Activated naive CD4-positive, alpha-beta T cell treated with anti-CD3 and anti-CD28 coated beads, Interleukin-2, amount 50 U/mL, for 24 hours (primary cell): ENCODE results near the gene TFDP3.

ENCODE experiments used
- H3K27ac Mint-ChIP-seq: one replicate; pipeline ENCODE4 v1.8.0; 2021; ENCODE audit warnings: mild to moderate bottlenecking, mixed read lengths
- H3K27me3 Mint-ChIP-seq: one replicate; pipeline ENCODE4 v1.8.0; 2021; ENCODE audit warnings: mixed read lengths
- H3K36me3 Mint-ChIP-seq: one replicate; pipeline ENCODE4 v1.8.0; 2021; ENCODE audit warnings: mixed read lengths
- H3K4me1 Mint-ChIP-seq: one replicate; pipeline ENCODE4 v1.8.0; 2021; ENCODE audit warnings: mixed read lengths
- H3K4me3 Mint-ChIP-seq: one replicate; pipeline ENCODE4 v1.8.0; 2021; ENCODE audit warnings: mild to moderate bottlenecking, mixed read lengths
- H3K9me3 Mint-ChIP-seq: one replicate; pipeline ENCODE4 v1.8.0; 2021; ENCODE audit warnings: mixed read lengths

TFDP3 gene

DNA sequence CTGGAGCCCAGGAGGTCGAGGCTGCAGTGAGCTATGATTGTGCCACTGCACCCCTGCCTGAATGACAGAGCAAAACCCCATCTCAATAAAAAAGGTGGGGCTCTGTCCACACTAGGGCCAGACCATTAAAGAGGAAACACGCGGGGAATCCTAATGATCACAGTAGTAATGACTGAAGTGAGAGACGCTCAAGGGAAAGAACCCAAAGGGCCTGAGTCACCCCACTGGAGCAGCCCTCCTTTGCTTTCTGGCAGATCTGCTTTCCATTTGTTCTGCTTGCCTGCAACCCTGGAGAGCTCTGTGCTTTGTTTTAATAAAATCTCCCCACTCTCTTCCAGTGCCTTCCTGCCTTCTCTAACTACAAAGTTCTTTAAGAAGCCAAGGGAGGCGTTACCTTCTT is 5.0 kb downstream of the TFDP3 start:
- Mint-ChIP-seq H3K36me3 (no peaks in the 10 kb centered on the region), H3K4me3 (no peak overlapping the region), H3K9me3 (no peaks in the 10 kb centered on the region), H3K4me1 (no peaks in the 10 kb centered on the region), H3K27me3 (no peaks in the 10 kb centered on the region), H3K27ac (no peak overlapping the region)

GRCh38 chrX:133207751-133208150 is 10.4 kb downstream of the TFDP3 start:
- Mint-ChIP-seq H3K4me3 (no peak overlapping the region), H3K9me3 (no peaks in the 10 kb centered on the region), H3K36me3 (no peaks in the 10 kb centered on the region), H3K4me1 (no peaks in the 10 kb centered on the region), H3K27ac (no peak overlapping the region), H3K27me3 (peaks cover 2% of the 10 kb centered on the region)

DNA sequence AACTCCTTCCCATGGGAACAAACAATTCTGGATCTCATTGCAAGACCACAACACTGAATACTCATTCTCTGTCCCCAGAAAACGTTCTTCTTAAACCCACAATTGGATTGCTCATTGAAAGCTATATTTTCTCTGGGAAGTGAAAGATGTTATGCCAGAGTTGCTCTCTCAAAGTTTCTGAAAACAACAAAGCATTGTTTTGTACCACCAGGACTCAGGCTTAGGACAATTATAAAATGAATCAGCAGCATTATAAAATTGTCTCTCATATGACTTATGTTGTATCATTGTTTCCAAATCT is 26.5 kb downstream of the TFDP3 start:
- Mint-ChIP-seq H3K27me3 (no peaks in the 10 kb centered on the region), H3K4me3 (no peak overlapping the region), H3K36me3 (no peaks in the 10 kb centered on the region), H3K9me3 (no peaks in the 10 kb centered on the region), H3K4me1 (no peaks in the 10 kb centered on the region), H3K27ac (no peak overlapping the region)

GRCh38 chrX:133190877-133191738 is 27.0 kb downstream of the TFDP3 start:
- no peak overlapping the region for H3K27ac Mint-ChIP-seq
- H3K36me3 Mint-ChIP-seq, result no peaks in the 10 kb centered on the region
- no peak overlapping the region for H3K4me3 Mint-ChIP-seq
- no peaks in the 10 kb centered on the region for H3K4me1 Mint-ChIP-seq
- no peaks in the 10 kb centered on the region for H3K27me3 Mint-ChIP-seq
- no peaks in the 10 kb centered on the region for H3K9me3 Mint-ChIP-seq

- no peaks in the 10 kb centered on the region for H3K27me3 Mint-ChIP-seq
- H3K4me1 Mint-ChIP-seq, result no peaks in the 10 kb centered on the region
- no peak overlapping the region for H3K27ac Mint-ChIP-seq
- no peaks in the 10 kb centered on the region for H3K36me3 Mint-ChIP-seq
- H3K4me3 Mint-ChIP-seq, result no peak overlapping the region
- H3K9me3 Mint-ChIP-seq, result no peaks in the 10 kb centered on the region
These were observed 29.0 kb downstream of the TFDP3 start for GRCh38 chrX:133189195-133189594.

DNA sequence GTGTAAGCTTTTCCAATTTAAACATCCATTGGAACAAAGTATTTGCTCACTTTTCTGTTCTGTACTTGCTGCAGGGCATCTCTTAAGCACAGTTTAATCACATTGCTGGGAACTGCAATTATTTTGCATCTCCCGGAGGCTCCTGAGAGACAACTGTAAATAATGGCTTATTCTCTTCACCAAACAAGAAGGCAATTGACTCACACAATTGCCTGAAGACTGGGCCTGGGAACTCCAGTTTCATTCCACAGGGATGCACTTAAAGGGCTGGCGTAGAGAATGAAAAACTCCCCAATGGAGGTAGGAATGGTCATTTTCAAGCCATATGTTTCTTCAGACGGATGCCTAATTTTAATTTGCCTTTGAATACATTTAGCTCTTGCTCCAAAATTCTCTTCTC is 29.5 kb downstream of the TFDP3 start:
- no peaks in the 10 kb centered on the region for H3K4me1 Mint-ChIP-seq
- H3K9me3 Mint-ChIP-seq, result no peaks in the 10 kb centered on the region
- no peaks in the 10 kb centered on the region for H3K27me3 Mint-ChIP-seq
- no peak overlapping the region for H3K4me3 Mint-ChIP-seq
- no peak overlapping the region for H3K27ac Mint-ChIP-seq
- H3K36me3 Mint-ChIP-seq, result no peaks in the 10 kb centered on the region

- Mint-ChIP-seq H3K4me1 (no peaks in the 10 kb centered on the region), H3K27ac (no peak overlapping the region), H3K36me3 (no peaks in the 10 kb centered on the region), H3K4me3 (no peak overlapping the region), H3K9me3 (no peaks in the 10 kb centered on the region), H3K27me3 (no peaks in the 10 kb centered on the region)
These were observed 32.2 kb downstream of the TFDP3 start for GRCh38 chrX:133185938-133186337.

DNA sequence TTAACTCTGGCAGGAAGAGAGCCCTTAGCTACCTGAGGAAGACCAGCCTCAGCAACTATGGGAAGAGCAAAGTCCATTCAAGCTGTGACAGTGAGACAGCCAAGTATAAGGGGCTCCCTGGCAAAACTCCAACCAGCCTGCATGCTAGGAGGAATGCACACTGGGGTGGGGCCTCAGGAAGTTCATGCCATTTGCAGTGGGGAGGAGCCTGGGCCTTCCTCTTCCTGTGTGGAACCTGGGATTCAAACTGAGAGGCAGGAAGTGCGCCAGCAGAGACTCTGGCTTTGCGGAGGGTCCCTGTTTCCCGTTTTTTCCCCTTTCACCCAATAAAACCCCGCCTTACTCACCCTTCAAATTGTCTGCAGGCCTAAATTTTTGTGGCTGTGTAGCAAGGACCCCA is 33.0 kb downstream of the TFDP3 start:
- H3K4me3 Mint-ChIP-seq, result no peak overlapping the region
- no peaks in the 10 kb centered on the region for H3K4me1 Mint-ChIP-seq
- H3K9me3 Mint-ChIP-seq, result no peaks in the 10 kb centered on the region
- no peaks in the 10 kb centered on the region for H3K36me3 Mint-ChIP-seq
- no peak overlapping the region for H3K27ac Mint-ChIP-seq
- no peaks in the 10 kb centered on the region for H3K27me3 Mint-ChIP-seq

- Mint-ChIP-seq H3K4me3 (no peak overlapping the region), H3K9me3 (no peaks in the 10 kb centered on the region), H3K4me1 (no peaks in the 10 kb centered on the region), H3K27me3 (no peaks in the 10 kb centered on the region), H3K27ac (no peak overlapping the region), H3K36me3 (no peaks in the 10 kb centered on the region)
These were observed 34.3 kb downstream of the TFDP3 start for GRCh38 chrX:133183806-133184205.

- H3K36me3 Mint-ChIP-seq, result no peaks in the 10 kb centered on the region
These were observed 38.7 kb downstream of the TFDP3 start for GRCh38 chrX:133179500-133179899.

GRCh38 chrX:133177202-133177601 is 41.0 kb downstream of the TFDP3 start:
- no peaks in the 10 kb centered on the region for H3K4me1 Mint-ChIP-seq
- H3K4me3 Mint-ChIP-seq, result no peak overlapping the region
- H3K27me3 Mint-ChIP-seq, result no peaks in the 10 kb centered on the region
- H3K36me3 Mint-ChIP-seq, result no peaks in the 10 kb centered on the region
- no peaks in the 10 kb centered on the region for H3K9me3 Mint-ChIP-seq
- no peak overlapping the region for H3K27ac Mint-ChIP-seq

More at GRCh38 chrX:133179500-133179899, 38.7 kb downstream of the TFDP3 start:
- no peak overlapping the region for H3K27ac Mint-ChIP-seq
- H3K9me3 Mint-ChIP-seq, result no peaks in the 10 kb centered on the region
- no peaks in the 10 kb centered on the region for H3K27me3 Mint-ChIP-seq
- no peak overlapping the region for H3K4me3 Mint-ChIP-seq
- H3K4me1 Mint-ChIP-seq, result no peaks in the 10 kb centered on the region

DNA sequence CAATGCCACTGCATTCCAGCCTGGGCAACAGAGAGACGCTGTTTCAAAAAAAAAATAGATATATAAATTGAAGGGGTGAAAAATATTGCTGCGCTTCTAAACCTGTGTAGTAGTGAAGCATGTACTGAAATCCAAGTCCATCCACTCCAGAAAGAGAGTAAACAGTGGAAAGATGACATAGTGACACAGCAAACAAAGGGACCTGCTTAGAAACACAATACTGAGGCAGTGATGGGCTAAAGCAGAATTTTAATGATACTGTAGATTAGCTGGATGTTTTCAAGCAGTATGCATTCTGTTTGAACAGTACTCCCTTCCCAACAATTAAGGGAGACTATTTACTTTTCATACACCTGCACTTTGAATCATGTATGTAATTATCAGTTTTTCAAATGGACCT is 42.5 kb downstream of the TFDP3 start:
- no peaks in the 10 kb centered on the region for H3K27me3 Mint-ChIP-seq
- H3K36me3 Mint-ChIP-seq, result no peaks in the 10 kb centered on the region
- no peaks in the 10 kb centered on the region for H3K4me1 Mint-ChIP-seq
- H3K9me3 Mint-ChIP-seq, result no peaks in the 10 kb centered on the region
- no peak overlapping the region for H3K4me3 Mint-ChIP-seq
- H3K27ac Mint-ChIP-seq, result no peak overlapping the region

- Mint-ChIP-seq H3K27ac (no peak overlapping the region), H3K27me3 (no peaks in the 10 kb centered on the region), H3K4me1 (no peaks in the 10 kb centered on the region), H3K4me3 (no peak overlapping the region), H3K36me3 (no peaks in the 10 kb centered on the region), H3K9me3 (no peaks in the 10 kb centered on the region)
These were observed 43.0 kb downstream of the TFDP3 start for GRCh38 chrX:133175162-133175561.

- Mint-ChIP-seq H3K27ac (no peak overlapping the region), H3K9me3 (no peaks in the 10 kb centered on the region), H3K27me3 (peaks cover 2% of the 10 kb centered on the region), H3K36me3 (no peaks in the 10 kb centered on the region), H3K4me1 (no peaks in the 10 kb centered on the region), H3K4me3 (no peak overlapping the region)
These were observed 46.0 kb downstream of the TFDP3 start for GRCh38 chrX:133171962-133172708.
